ENCODE results near the gene ANKS1B.
"Not testable (repeated sequence)": the region's sequence is repeated elsewhere in the genome, so short reads cannot be mapped to it uniquely, and the experiment has no call there.

Gene ANKS1B

DNA sequence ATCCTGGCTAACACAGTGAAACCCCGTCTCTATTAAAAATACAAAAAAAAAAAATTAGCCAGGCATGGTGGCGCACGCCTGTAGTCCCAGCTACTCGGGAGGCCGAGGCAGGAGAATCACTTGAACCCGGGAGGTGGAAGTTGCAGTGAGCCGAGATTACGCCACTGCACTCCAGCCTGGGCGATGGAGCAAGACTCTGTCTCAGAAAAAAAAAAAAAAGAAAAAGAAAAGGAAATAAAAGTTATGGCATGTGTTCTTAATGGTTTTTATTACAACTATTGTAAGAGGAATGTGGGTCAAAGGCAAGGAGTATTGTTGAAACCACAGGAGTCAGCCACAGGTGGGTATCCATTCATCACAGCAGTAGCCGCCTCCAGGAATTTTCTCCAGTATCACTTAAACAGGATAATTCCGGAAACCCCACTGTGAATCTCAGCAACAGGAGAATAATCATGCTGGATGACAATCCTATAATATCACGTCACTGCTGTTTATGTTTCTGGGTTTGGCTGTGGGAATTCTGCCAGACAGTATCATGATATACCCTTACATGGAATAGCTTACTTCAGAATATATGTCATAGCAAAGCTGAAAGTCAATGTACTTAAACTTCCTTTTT lies 1147.5 kb downstream of the ANKS1B start:
- not testable (repeated sequence) for DNase-seq

DNA sequence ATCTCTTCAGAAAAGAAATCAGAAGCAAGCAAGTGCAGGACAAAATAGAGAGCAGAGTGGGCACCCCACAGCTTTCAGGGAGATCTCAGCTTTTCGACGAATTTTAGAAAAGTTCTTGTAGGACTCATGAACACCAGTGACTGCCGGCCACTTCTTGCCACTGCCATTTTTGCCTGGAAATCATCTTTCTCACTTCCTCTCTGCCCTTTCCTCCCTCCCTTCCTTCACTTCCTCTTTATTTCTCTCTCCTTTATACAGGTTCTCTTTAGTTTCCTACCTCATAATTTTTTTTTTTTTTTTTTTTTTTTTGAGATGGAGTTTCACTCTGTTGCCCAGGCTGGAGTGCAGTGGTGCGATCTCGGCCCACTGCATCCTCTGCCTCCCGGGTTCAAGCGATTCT lies 1154.1 kb downstream of the ANKS1B start:
- no peak for DNase-seq

DNA sequence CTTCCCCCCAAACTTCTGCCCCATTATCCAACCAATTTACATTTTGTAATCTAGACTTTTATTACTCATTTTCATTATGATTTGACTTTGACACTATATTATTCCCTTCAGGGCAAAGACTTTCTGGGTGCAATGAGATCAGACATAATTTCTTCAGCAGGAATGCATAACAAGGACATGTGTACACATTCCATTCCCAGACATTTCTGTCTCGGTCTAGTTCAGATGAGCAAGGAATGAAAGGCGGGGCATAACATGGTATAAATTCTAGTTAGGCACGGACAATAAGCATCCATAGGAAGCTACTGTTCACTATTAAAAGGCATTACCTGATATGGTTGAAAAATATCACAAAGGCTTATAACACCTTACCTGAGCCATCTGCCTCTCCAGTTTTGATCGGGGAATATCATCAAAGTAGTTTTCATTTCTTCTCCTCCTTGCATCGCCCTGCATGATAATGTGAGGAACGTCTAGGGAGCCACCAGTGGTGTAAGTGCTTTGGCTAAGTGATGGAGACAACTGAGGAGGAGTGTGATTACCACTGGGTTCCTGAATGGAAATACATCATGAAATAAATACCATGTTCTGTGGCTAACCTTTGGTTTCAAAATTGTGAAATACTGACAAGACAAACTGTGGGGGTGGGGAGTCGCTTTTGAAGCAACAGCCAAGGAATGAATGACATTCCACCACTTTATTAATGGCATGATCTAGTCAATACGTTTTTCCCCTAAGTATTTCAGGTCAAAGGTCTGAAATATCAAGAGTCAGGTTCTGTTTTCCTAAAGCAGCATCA lies 1155.7 kb downstream of the ANKS1B start:
- DNase-seq = no peak

DNA sequence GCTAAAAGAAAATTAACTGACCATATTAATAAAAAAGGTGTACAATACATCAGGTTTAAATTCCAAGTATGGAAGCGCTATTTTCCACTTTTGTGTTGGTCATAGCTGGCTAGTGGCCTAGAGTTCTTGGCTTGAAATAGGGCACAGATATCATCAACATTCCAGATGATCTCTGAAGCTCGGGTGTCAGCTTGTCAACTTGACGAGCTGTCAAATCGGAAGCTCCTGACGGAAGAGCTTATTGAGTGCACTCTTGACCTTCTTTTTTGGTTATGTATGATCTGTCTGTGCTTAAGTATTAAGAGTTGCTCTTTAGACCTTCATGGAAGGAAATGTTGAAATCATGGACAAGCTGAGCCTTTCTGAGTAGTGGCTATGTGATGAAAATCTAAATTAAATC lies 1161.7 kb downstream of the ANKS1B start:
- DNase-seq = no peak

DNA sequence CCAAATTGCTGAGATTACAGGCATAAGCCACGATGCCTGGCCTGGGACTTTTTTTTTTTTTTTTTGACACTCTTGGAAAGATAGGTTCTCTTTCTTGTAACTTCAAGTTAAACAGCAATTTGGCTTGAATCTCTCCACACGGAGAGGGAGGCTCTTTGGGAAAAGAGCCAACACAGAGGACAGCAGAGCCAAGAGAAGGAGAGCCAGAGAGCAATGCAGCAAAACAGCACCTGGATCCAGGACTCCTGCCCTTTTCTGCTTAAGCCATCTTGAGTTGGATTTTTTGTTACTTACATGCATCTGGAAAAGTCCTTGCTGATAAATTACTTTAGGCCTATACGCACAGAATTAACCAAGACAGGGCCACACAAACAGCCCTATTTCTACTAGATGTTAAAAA lies 1162.9 kb downstream of the ANKS1B start:
- no peak for DNase-seq

DNA sequence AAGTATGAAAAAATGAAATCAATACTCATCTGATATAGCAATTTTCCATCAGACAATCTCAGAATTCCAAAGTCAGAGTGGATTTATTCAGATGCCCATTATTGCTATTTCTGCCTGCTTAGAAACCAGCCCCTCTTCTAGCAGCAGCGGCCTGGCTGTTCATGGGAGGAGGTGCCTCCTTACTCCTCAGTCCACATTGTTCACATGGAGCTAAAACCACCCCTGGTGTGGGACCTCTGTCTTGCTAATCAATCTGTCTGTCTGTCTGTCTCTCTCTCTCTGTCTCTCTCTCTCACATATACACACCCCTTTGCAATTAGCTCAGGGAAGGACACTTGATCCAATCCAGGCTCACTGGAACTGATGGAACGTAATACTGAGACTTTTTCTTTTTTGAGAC lies 1163.5 kb downstream of the ANKS1B start:
- DNase-seq = no peak

DNA sequence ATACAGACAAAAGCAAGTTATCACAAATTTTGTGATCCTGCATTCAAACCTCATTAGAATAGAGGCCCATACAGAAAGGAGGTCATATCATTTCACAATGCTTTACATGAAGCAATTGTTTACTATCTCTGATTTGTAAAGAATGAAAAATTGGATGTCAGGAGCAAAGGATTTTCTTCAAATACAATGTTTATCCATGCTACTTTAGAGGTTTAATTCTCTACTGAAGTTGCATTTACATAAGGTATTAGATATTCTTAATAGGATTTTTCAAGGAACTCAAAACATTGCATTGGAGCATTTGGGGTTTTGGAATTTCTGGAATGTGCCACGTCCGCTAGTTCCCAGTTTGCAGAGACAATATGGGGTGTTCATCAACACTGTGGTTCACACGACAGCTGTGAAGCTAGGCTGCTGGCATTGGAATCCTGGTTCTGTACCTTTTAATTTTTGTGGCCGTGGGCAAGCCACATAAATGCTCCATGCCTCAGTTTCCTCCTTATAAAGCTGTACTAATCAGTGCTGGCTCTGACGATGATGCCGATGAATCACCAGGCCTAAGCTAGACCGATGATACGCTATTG lies 1164.8 kb downstream of the ANKS1B start:
- no peak for DNase-seq

DNA sequence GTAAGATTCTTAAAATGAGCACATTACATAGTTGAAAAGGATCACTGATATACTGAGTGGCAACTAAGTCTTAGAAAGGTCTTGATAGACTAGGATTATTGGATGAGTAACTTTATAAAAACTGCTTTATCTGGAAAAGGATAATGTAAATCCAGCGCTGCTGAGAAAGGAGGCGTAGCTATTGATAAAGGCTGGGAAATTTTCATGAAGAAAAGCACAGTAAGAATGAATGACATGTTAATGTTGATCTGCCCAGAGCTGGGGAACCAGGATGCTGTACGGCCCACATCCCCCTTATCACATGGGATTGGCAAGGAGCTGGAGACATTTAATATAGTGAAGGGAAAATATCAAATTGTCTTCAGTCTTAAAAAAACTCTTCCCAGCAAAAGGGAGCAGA lies 1165.7 kb downstream of the ANKS1B start:
- DNase-seq = no peak

DNA sequence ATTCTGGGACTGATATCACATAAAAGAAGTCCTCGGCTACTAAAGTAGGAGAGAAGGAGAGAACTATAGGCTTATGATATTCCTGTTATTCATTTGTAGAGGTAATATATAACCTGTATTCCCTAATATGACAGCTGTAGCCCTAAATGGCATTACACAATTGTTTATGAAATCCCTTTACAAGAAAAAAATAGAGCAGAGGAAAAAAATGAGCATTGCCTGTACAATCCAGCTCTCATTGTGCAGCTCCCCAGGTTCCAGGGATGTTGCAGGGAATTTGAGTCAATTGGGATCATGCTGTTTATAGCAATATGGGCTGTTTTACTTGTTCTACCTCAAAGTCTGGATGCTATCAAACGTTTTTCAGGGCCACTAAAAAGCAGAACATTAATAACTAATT lies 1166.5 kb downstream of the ANKS1B start:
- DNase-seq = no peak

DNA sequence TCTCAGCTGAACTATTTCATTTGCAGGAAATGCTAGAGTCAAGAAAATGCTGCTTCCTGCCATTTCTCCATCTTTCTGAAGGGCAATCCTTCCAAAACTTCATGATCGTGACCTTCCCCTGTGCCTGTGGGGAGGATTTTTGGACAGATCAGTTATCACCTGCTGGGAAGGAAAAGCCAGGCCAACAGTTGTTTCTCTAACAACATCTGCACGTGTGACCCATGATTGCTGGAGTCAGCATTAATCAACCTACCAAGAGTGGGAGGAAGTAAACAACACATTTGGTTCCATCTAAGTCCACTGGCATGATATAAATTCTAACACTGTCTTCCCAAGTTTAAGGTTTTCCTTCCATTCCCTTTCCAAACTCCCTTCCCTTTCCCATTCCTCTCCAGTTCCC lies 1167.0 kb downstream of the ANKS1B start:
- no peak for DNase-seq

DNA sequence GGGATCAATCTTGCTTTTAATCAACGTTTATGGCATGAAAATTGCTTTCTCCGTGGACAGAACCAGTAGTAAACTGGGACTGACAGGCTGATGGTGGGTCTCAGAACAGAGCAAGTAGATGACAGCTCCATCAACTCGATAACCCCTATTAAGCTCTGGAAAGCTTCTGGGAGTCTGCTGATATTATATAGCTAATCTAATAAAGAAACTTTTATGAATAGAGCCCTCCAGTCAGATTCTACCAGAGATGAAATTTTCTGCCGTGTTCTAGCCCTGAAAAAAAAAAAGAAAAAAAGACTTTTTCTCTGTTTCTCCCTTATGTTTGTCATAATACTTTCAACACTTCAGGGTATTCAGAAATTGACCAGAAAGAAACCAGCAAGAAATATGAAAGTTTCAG lies 1168.0 kb downstream of the ANKS1B start:
- DNase-seq = no peak

DNA sequence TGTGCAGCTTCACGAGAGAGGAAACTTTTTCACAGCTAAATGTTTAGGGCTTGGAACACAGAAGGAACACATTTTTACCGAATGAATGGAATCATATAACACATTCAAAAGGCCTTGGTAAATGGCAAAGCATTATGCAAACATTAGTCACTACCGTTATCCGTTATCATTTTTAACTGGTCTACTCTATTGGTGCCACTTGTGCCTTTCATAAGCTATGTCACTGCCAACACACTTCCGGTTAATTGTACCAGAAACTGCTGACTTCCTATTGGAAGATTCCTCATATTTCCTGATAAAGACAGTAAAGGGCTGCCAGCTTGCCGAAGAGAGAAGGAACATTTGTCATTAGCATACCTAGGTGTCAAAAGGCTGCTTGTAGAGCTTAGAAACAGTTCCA lies 1170.5 kb downstream of the ANKS1B start:
- no peak for DNase-seq

DNA sequence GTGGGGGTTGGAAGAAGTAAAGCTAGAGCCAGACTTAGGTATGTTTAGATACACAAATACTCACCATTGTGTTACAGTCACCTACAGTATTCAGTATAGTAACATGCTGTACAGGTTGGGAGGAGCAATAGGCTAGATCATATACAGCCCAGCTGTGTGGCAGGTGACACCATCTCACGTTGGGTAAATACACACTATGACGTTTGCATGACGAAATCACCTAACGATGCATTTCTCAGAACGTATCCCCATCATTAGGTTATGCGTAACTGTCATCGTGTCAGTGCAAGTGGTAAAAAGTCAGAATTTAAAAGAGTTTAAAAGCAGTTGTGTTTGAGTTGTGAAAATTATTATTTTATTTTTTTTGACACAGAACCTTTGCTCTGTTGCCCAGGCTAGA lies 1172.5 kb downstream of the ANKS1B start:
- DNase-seq = no peak

DNA sequence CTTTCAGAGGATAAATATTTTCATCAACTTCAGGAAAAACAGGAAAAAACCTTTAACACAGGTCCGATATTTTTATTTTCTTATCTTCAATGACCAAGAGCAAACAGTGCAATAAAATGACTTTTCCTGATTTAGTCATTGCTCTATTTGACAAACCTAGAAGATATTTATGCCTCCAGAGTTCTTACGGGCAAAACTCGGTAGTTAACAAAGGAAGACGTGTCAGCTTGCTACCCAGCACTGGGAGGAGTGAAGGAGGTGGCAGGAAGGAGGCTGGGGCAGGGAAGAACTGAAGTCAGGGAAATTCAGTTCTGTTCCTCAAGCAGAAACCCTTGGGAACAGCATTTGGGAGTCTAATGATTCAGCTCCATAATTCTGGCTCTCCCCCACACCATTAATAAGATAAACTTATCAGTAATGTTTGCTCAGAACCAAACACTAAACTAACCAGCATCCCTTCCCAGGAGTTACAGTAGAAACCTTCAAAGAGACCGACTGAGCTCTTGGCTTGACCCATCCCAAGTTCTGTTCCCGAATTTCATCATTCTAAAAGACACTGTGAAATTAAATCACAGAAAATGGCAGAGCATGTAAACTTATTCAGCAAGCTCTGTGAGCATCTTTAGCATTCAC lies 1176.4 kb downstream of the ANKS1B start:
- no peak for DNase-seq

DNA sequence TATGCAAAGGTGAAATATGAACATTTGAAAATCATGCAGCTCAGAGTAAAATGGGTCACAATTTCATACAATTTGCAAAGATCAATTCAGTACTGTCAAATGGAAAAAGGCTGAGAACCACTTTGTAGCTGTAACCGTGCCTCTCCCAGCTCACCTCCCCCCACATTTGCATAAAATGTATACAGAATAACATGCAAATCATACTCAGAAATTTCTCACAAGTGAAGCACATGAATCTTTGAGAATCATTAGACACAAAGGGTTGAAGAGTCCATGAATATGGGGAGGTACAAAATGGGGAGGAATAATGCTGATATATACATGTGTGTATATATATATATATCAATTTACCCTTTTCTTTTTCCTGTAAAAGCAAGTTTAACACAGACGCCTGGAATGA lies 1177.5 kb downstream of the ANKS1B start:
- no peak for DNase-seq

DNA sequence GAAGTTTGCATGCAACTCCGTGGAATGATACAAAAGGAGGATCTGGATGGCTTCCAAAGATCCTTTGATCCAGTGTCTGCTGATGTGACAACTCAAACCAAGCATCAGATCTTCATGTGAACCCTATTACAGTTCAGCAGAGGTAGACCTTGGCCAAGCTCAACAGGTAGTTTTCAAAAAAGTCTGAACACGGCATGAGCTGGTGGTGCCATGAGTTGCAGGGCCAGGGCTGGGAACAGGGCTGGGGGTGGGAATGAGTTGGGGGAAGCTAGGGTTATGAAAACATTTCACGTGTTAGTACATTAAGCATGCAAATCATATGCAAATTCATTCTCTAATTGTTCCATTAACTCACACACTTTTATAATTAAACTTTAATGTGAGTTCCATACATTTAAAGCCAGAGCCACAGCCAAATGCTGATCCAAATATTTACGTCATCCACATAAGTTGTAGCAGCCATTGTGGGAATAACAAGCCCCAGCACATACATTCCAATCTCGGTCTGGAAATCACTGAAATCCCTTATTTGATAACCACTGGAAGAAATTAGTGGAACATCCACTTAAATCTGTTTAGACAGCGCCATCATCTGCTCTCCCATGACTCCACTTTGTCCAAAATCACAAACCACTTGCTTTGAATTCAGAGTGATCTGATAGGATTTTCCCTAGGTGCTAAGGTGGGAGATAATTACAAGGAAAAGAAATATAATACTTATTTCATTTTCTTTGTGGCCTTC lies 1181.1 kb downstream of the ANKS1B start:
- no peak for DNase-seq

DNA sequence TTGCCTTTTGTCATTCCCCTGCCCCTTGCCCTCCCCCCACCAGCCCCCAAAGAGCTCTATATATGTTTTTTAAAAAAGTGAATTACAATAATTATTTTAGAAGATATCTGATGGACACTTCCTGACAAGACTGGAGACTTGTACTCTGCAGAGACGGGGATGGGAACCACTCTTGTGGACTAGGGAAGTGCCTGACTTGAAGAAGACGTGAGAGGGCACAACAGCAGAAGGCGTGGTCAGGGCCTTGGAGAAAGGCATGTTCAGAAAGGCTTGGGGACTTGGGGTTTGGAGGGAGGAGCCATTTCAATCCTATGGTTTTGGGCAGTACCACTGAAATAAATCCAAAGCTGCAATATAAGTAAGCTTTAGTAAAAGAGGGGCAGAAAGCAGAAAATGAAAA lies 1184.9 kb downstream of the ANKS1B start:
- DNase-seq = no peak

DNA sequence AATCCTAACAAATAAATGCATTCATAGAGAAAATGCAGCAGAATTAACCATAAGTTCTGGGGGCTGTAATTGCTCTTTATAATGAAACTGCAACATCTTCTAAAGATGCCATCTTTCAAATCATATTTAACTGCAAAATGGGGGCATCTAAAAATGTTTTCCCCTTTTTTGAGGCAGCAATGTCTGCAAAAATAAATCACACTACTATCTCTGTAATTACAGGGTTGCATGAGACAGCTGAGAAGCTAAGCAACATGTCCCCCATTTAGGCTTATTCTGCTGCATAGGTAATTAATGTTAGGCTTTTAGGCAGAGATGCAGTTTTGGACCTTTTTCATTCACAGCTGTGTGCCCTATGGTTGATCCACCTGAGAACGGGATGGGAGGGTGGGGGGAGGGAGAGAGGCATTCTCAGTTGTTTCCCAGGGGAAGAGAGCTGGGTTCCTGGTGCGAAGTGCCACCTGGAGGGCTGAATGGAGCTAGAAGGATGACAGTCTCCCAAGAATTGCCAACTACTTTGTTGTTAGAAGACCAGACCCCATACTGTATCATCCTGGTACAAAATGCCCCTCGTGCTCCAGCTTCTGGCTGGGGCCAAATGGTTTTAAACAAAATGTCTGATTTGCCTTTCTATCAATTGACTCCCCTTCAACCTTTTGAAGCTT lies 1185.5 kb downstream of the ANKS1B start:
- DNase-seq = no peak

DNA sequence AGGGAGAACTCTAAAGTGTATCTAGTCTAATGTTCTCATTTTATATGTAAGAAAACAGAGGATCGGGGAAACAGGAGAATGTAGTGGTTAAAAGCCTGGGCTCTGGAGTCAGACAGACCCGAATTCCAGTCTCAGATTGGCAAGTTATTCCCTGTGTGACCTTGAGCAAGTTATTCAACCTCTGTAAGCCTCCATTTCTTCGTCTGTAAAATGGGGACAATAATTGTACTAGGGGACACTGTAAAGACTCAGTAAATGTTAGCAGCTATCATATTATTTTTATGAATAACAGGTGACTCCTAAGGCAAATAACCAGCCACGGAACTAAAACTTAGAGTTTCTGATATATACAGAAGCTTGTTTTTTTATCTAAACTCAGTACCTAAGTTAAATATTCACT lies 1187.5 kb downstream of the ANKS1B start:
- no peak for DNase-seq

DNA sequence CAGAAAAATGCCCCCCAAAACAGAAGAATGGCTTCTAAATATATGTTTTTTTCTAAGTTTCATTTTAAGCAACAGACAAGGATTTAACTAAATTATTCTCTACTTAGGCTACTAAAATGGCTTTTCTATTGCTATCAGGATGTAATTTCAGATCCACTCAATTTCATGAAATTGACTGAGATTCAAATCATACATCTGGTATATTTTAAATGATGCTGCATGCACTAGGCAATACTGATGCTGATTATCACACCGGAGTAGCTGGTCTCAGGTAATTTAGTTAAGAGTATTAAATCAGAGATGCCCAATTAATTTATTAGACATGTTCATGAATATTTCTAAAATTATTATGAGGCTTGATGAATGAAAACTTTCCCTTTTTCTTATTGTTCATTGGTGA lies 1188.0 kb downstream of the ANKS1B start:
- no peak for DNase-seq

DNA sequence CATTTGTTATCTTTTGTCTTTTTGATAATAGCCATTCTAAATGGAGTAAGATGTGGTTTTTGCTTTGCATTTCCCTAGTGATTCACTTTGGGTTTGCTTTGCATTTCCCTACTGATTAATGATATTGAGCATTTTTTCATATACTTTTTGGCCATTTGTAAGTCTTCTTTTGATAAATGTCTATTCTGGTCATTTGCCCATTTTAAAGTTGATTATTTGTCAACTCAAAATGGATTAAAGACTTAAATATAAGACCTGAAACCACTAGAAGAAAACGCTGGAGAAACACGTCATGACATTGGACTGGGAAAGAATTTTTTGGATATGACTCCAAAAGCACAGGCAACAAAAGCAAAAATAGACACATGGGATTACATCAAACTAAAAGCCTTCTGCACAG lies 1191.6 kb downstream of the ANKS1B start:
- DNase-seq = no peak

DNA sequence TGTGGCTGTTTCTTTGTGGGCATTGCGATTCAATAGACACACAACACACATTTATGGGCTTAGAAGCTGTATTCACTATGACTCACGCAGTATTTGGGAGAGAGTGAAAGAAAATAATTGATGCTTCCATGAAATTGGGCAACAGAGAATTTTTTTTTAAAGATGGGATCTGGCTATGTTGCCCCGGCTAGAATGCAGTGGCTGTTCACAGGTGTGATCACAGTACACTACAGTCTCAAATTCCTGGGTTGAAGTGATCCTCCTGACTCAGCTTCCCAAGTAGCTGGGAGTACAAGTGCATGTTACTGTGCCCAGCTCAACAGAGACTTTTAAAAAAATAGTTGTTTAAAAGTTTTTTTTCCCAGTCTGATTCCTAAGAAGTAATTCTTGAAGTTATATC lies 1193.3 kb downstream of the ANKS1B start:
- DNase-seq = no peak

DNA sequence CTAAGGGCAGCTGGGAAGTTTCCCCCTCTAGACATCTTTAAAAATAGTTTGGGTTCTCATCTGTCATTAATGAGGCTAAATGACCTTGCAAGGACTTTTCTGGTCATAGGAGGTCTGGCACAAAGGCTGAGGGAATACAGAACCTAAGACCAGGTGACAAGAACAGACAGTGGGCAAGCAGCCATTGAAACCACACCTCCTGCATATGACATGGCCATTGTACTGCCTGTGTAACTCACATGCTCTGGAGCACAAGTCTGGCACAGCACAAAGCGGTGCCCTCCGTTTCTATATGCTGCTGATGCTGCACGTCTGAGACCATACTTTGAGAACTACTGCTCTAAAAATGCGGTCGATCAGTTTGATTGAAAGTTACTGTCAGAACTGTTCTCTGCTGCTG lies 1196.3 kb downstream of the ANKS1B start:
- DNase-seq = no peak
